IMR-90 (cell line): Measurements from ENCODE around the gene ZDHHC14. TPM values are rescaled to one million over a fixed set of nuclear protein-coding genes. Genes with fewer than 3 reads are reported as not detected.

Experiments used
- ATAC-seq: fragments of 200-7000 bp; cut with Tn5 transposase; 2 replicates; pipeline ENCODE4 v1.9.1; 2020; ENCODE audit warnings: low read depth, mild to moderate bottlenecking, moderate library complexity
- Bru-seq: library from RNA; stranded (reverse); fragments of 400-500 nt; gene quantifications from one replicate; lab custom pipeline; 2021; lab: Mats Ljungman, UMichigan
- BruChase-seq, 2 experiments: library from RNA; stranded (reverse); fragments of 400-500 nt; gene quantifications; one replicate each; lab custom pipeline; 2021; lab: Mats Ljungman, UMichigan
- BruUV-seq: library from RNA; stranded (reverse); fragments of 400-500 nt; replicated peaks from 2 replicates; lab custom pipeline; 2021; lab: Mats Ljungman, UMichigan
- CTCF ChIA-PET: fragments of 300-600 bp; formaldehyde crosslinking; extraction: SDS; loops from one replicate; lab custom pipeline; 2021; ENCODE audit warnings: antibody characterized with exemption; lab: Yijun Ruan, JAX
- POLR2A ChIA-PET: fragments of 300-600 bp; sonication (Branson Sonifier 250); formaldehyde crosslinking; loops from one replicate; lab custom pipeline; 2022; ENCODE audit warnings: antibody characterized with exemption; ENCODE audit not compliant: unreplicated experiment; lab: Charles Lee
- DNase-seq: peaks from one replicate; pipeline ENCODE4 v3.0.0; 2013
- H2AFZ ChIP-seq: replicated peaks from 2 replicates; pipeline ENCODE3; 2013; ENCODE audit warnings: low read length, mild to moderate bottlenecking; ENCODE audit not compliant: poor library complexity
- H2AK5ac ChIP-seq: 2 replicates; pipeline ENCODE4 v1.6.1; 2013; ENCODE audit warnings: low read depth, low read length, inconsistent platforms
- H2AK9ac ChIP-seq: replicated peaks from 2 replicates; pipeline ENCODE3; 2013; ENCODE audit warnings: mild to moderate bottlenecking, low read depth, low read length, moderate library complexity; ENCODE audit not compliant: poor library complexity
- H2BK120ac ChIP-seq: 2 replicates; pipeline ENCODE4 v1.6.1; 2013; ENCODE audit warnings: low read depth, low read length, inconsistent platforms
- H2BK15ac ChIP-seq: 3 replicates; pipeline ENCODE4 v1.6.1; 2013; ENCODE audit warnings: low read depth, low read length, inconsistent platforms
- H2BK20ac ChIP-seq: 2 replicates; pipeline ENCODE4 v1.6.1; 2013; ENCODE audit warnings: low read depth, mild to moderate bottlenecking, inconsistent platforms, low read length, moderate library complexity
- H2BK5ac ChIP-seq: 2 replicates; pipeline ENCODE4 v1.6.1; 2013; ENCODE audit warnings: mild to moderate bottlenecking, low read depth, low read length, inconsistent platforms; ENCODE audit not compliant: poor library complexity, severe bottlenecking
- H3K14ac ChIP-seq: replicated peaks from 2 replicates; pipeline ENCODE4 v1.6.1; 2013; ENCODE audit warnings: low read depth, low read length, inconsistent platforms
- H3K18ac ChIP-seq: 2 replicates; pipeline ENCODE4 v1.6.1; 2013; ENCODE audit warnings: low read depth, low read length, control low read depth
- H3K23ac ChIP-seq: 2 replicates; pipeline ENCODE4 v1.6.1; 2013; ENCODE audit warnings: low read depth, low read length, inconsistent platforms
- H3K27ac ChIP-seq: 2 replicates; pipeline ENCODE4 v1.5.1; 2013; ENCODE audit warnings: mild to moderate bottlenecking, control low read depth, low read length; ENCODE audit not compliant: insufficient read depth
- H3K27me3 ChIP-seq: 2 replicates; pipeline ENCODE4 v1.6.1; 2013; ENCODE audit warnings: low read length; ENCODE audit not compliant: control insufficient read depth, insufficient read depth
- H3K36me3 ChIP-seq: 2 replicates; pipeline ENCODE4 v1.6.1; 2013; ENCODE audit warnings: low read length, mixed read lengths; ENCODE audit not compliant: control insufficient read depth, insufficient read depth
- H3K4ac ChIP-seq: 2 replicates; pipeline ENCODE4 v1.6.1; 2013; ENCODE audit warnings: low read depth, low read length, inconsistent platforms
- H3K4me1 ChIP-seq: 2 replicates; pipeline ENCODE4 v1.6.1; 2013; ENCODE audit warnings: low read length, mixed read lengths; ENCODE audit not compliant: control insufficient read depth, insufficient read depth
- H3K4me2 ChIP-seq: 2 replicates; pipeline ENCODE4 v1.6.1; 2013; ENCODE audit warnings: low read depth, mild to moderate bottlenecking, control low read depth, low read length, moderate library complexity
- H3K4me3 ChIP-seq: 2 replicates; pipeline ENCODE4 v1.5.1; 2013; ENCODE audit warnings: low read depth, mild to moderate bottlenecking, control low read depth, low read length, moderate library complexity; ENCODE audit not compliant: insufficient read depth
- H3K56ac ChIP-seq: 2 replicates; pipeline ENCODE4 v1.6.1; 2013; ENCODE audit warnings: low read length, inconsistent platforms; ENCODE audit not compliant: insufficient read depth; ENCODE audit errors: extremely low read depth
- H3K79me1 ChIP-seq, 2 experiments: 2 replicates each; pipeline ENCODE4 v1.6.1; 2013; ENCODE audit warnings: low read length in 2 of 2, inconsistent platforms in 1 of 2, low read depth in 1 of 2
- H3K9ac ChIP-seq: 2 replicates; pipeline ENCODE4 v1.6.1; 2013; ENCODE audit warnings: low read depth, low read length, control low read depth
- H3K9me1 ChIP-seq: 2 replicates; pipeline ENCODE4 v1.6.1; 2013; ENCODE audit warnings: low read length, inconsistent platforms; ENCODE audit not compliant: insufficient read depth
- H3K9me3 ChIP-seq: 2 replicates; pipeline ENCODE4 v1.6.1; 2013; ENCODE audit warnings: low read length; ENCODE audit not compliant: control insufficient read depth, insufficient read depth
- H4K20me1 ChIP-seq: 2 replicates; pipeline ENCODE4 v1.6.1; 2013; ENCODE audit warnings: low read length, inconsistent platforms; ENCODE audit not compliant: insufficient read depth
- H4K5ac ChIP-seq: 2 replicates; pipeline ENCODE4 v1.6.1; 2013; ENCODE audit warnings: mild to moderate bottlenecking, low read depth, low read length, control low read depth
- H4K8ac ChIP-seq, 2 experiments: 2 replicates each; pipeline ENCODE4 v1.6.1; 2013; ENCODE audit warnings: low read depth in 2 of 2, low read length in 2 of 2, control low read depth in 1 of 2, inconsistent platforms in 1 of 2
- H4K91ac ChIP-seq: 2 replicates; pipeline ENCODE4 v1.6.1; 2013; ENCODE audit warnings: low read depth, low read length, inconsistent platforms; ENCODE audit not compliant: insufficient read depth
- MAFK ChIP-seq: IDR thresholded peaks from 2 replicates; pipeline ENCODE4 v1.6.1; 2012; ENCODE audit warnings: low read depth, low read length, improper control_type of control experiment
- MXI1 ChIP-seq: IDR thresholded peaks from 2 replicates; pipeline ENCODE4 v1.6.1; 2012; ENCODE audit warnings: low read depth, mild to moderate bottlenecking, low read length, moderate library complexity, borderline replicate concordance
- WGBS, 2 experiments: methylation state at CpG; one replicate each; pipeline versions ENCODE4 v1.1.5 to v1.1.7; 2013; ENCODE audit warnings: missing lambda C conversion rate in 2 of 2; ENCODE audit not compliant: insufficient read length in 1 of 2; ENCODE audit errors: extremely low coverage in 2 of 2; 5-methylcytosine and 5-hydroxymethylcytosine counted together
- dilution Hi-C: fragments of 300-500 bp; cut with HindIII; formaldehyde crosslinking; loops from one replicate; pipeline ENCODE4 v1.14.3; 2018; ENCODE audit warnings: low sequenced_read_pairs; ENCODE audit not compliant: unreplicated experiment
- in situ Hi-C: fragments of 300-500 bp; cut with MboI; formaldehyde crosslinking; loops from 3 replicates; pipeline ENCODE4 v1.14.3; 2019; ENCODE audit warnings: low sequenced_read_pairs, inconsistent platforms, mixed read lengths
- intact Hi-C: fragments of 100-400 bp; cut with micrococcal nuclease; formaldehyde crosslinking; loops from 2 replicates; pipeline ENCODE4 v1.10.0; 2022
- long read RNA-seq: library from polyadenylated mRNA; unstranded; transcript quantifications from one replicate; pipeline ENCODE4 v2.0.0, GENCODE V29; 2021; ENCODE audit not compliant: unreplicated experiment
- polyA plus RNA-seq, 3 experiments: library from polyadenylated mRNA; depleted of rRNA; stranded (reverse); fragments of >200 nt; gene quantifications; 2 replicates each; pipeline ENCODE4 v1.2.3, GENCODE V29; 2012; ENCODE audit warnings: low replicate concordance in 1 of 3
- total RNA-seq: library from RNA; depleted of rRNA; stranded (reverse); fragments of >200 nt; gene quantifications from 2 replicates; pipeline ENCODE4 v1.2.3, GENCODE V29; 2012; rRNA removed

ZDHHC14 gene
- total RNA-seq (0.56 and 0.90 TPM in 2 replicates), polyA plus RNA-seq (2012; rRNA removed) (2.0 and 3.0 TPM in 2 replicates), Bru-seq, nascent RNA (percentile 55 among the genes with signal in this experiment), BruChase-seq, experiment 1, labeled RNA remaining after a 6-hour chase (percentile 60 among the genes with signal in this experiment), BruChase-seq, experiment 2, labeled RNA remaining after a 2-hour chase (percentile 67 among the genes with signal in this experiment)
- 1.3 and 2.6 TPM in 2 replicates for polyA plus RNA-seq (2012; cell fraction: cytosol; rRNA removed)
- polyA plus RNA-seq (2012; cell fraction: nucleus; rRNA removed; ENCODE audit: low replicate concordance): 3.0 and 3.8 TPM in 2 replicates
- long read RNA-seq, full-length matches to known transcripts: 4 of 14 reads
- long read RNA-seq, partial matches to known transcripts: 4 of 14 reads
- long read RNA-seq, other reads (novel, unspliced or antisense): 6 of 14 reads

- H3K27ac ChIP-seq: peak within 1 kb of the TSS; percentile 69
- ChIA-PET POLR2A (no interaction called here), CTCF (interaction anchor here (1.0 kb wide), 1 partner anchor 287 kb away, joined by 7 read pairs; no protein-coding TSS in a partner anchor)
- H3K36me3 ChIP-seq: no peaks in the 10 kb centered on the region
- intact Hi-C loops (loop anchor here (1.0 to 5.0 kb wide), 6 partner anchors 58 to 286 kb away; partner anchors contain the start of gene TMEM242), in situ Hi-C loops (no loop called here), dilution Hi-C loops (no loop called here)
- peak; percentile 80 for DNase-seq
- no peak within 1 kb of the TSS; the same call in none of the 2 replicates for H4K91ac ChIP-seq
- peak within 1 kb of the TSS; percentile 74 for H3K9ac ChIP-seq
- H3K23ac ChIP-seq: peak within 1 kb of the TSS; percentile 71; the same call in 1 of the 2 replicates
- H2AK9ac ChIP-seq: peak within 1 kb of the TSS; percentile 97
- H3K14ac ChIP-seq: 0 out of 2 replicates have a peak within 1 kb of the TSS, but pooled peaks have one; percentile 75
- no peaks in the 10 kb centered on the region for H3K9me3 ChIP-seq
- H4K20me1 ChIP-seq: peaks cover 3% of the 10 kb centered on the region; the same call in 1 of the 2 replicates
- peak within 1 kb of the TSS; percentile 71 for H3K4me3 ChIP-seq
- H2AFZ ChIP-seq: peak within 1 kb of the TSS; percentile 97
- no peak within 1 kb of the TSS; the same call in 1 of the 2 replicates for H3K18ac ChIP-seq
- H3K4ac ChIP-seq: peak within 1 kb of the TSS; percentile 42; the same call in 1 of the 2 replicates
- peak within 1 kb of the TSS in 1 of 2 experiments; percentile 63; a peak in 2 of 4 replicates for H4K8ac ChIP-seq
- H3K27me3 ChIP-seq: no peaks in the 10 kb centered on the region
- H3K79me1 ChIP-seq: peaks cover 7 to 19% of the 10 kb centered on the region in 2 experiments; a peak in 3 of 4 replicates
- peak; percentile 86 for ATAC-seq
- 0 out of 2 replicates have a peak, but pooled peaks cover 3% of the 10 kb centered on the region for H3K9me1 ChIP-seq
- no peak within 1 kb of the TSS; the same call in 1 of the 2 replicates for H2AK5ac ChIP-seq
- no peak within 1 kb of the TSS for H2BK15ac ChIP-seq
- peak within 1 kb of the TSS; percentile 64 for H2BK5ac ChIP-seq
- 1% methylated on average over 44 of the region's 106 CpGs; no CpG with 5 or more reads in 1 of the 2 experiments for WGBS, 2 experiments
- H2BK120ac ChIP-seq: no peak within 1 kb of the TSS; the same call in 1 of the 2 replicates
- peak within 1 kb of the TSS; percentile 51 for H3K56ac ChIP-seq
- TF ChIP-seq MAFK: no peak
- 0 out of 2 replicates have a peak, but pooled peaks have one; percentile 21 for TF ChIP-seq MXI1
- no peak within 1 kb of the TSS for H2BK20ac ChIP-seq
- 0 out of 2 replicates have a peak within 1 kb of the TSS, but pooled peaks have one; percentile 4 for H4K5ac ChIP-seq
- H3K4me1 ChIP-seq: no peaks in the 10 kb centered on the region
- H3K4me2 ChIP-seq: peak within 1 kb of the TSS; percentile 96
- no TSS peak for BruUV-seq
These were observed at the start of gene ZDHHC14 for GRCh38 chr6:157380779-157381561. ZDHHC14 (plus strand) TSS chr6:157381190.
